22Rv1 (cell line): ENCODE measurements around the gene PARP16.

ENCODE experiments used
- CTCF ChIP-seq: fragments of 450-650 bp; IDR thresholded peaks from 2 replicates; pipeline ENCODE4 v1.5.1; 2017; ENCODE audit warnings: mild to moderate bottlenecking
- ZFX ChIP-seq: fragments of 450-650 bp; IDR thresholded peaks from 2 replicates; pipeline ENCODE4 v1.6.1; 2017; ENCODE audit warnings: antibody characterized with exemption, borderline replicate concordance

GRCh38 chr15:65254758-65255157, 31.9 kb downstream of the PARP16 start:
- no peak for TF ChIP-seq CTCF
- no peak for TF ChIP-seq ZFX
